Measurements from ENCODE around the gene TUBGCP3.

- TF ChIP-seq, protein P1, sequence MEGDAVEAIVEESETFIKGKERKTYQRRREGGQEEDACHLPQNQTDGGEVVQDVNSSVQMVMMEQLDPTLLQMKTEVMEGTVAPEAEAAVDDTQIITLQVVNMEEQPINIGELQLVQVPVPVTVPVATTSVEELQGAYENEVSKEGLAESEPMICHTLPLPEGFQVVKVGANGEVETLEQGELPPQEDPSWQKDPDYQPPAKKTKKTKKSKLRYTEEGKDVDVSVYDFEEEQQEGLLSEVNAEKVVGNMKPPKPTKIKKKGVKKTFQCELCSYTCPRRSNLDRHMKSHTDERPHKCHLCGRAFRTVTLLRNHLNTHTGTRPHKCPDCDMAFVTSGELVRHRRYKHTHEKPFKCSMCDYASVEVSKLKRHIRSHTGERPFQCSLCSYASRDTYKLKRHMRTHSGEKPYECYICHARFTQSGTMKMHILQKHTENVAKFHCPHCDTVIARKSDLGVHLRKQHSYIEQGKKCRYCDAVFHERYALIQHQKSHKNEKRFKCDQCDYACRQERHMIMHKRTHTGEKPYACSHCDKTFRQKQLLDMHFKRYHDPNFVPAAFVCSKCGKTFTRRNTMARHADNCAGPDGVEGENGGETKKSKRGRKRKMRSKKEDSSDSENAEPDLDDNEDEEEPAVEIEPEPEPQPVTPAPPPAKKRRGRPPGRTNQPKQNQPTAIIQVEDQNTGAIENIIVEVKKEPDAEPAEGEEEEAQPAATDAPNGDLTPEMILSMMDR (conservative IDR thresholded peaks at IDR 0.05): no peak
- TF ChIP-seq EZH2 (IDR thresholded peaks at IDR 0.05; ENCODE audit: low read depth): no peak
Observed at GRCh38 chr13:112521073-112521685, 66.8 kb downstream of the TUBGCP3 start.

Data from PC-9 (cell line).